Ascending aorta (tissue), 2 donors: ENCODE measurements around the gene PNMA6E. TPM values are rescaled to one million over a fixed set of nuclear protein-coding genes. Genes with fewer than 3 reads are reported as not detected.

ENCODE experiments used
- DNase-seq, 2 donors: peaks; one replicate each; pipeline ENCODE4 v3.0.0-alpha.2; 2019; ENCODE audit warnings: low spot score in 2 of 2
- H3K27ac ChIP-seq, 2 donors: fragments of 200-600 bp; sonication (generic); one replicate each; pipeline ENCODE4 v1.5.1; 2016 to 2017; ENCODE audit warnings: mild to moderate bottlenecking in 1 of 2
- H3K27me3 ChIP-seq: fragments of 200-600 bp; sonication (generic); one replicate; pipeline ENCODE4 v1.5.1; 2017
- H3K36me3 ChIP-seq, 2 donors: fragments of 200-600 bp; sonication (generic); one replicate each; pipeline ENCODE4 v1.5.1; 2016
- H3K4me1 ChIP-seq, 2 donors: fragments of 200-600 bp; sonication (generic); one replicate each; pipeline ENCODE4 v1.5.1; 2016 to 2017; ENCODE audit warnings: mild to moderate bottlenecking in 1 of 2
- H3K4me3 ChIP-seq, 2 donors: fragments of 200-600 bp; sonication (generic); one replicate each; pipeline ENCODE4 v1.5.1; 2016 to 2017; ENCODE audit warnings: mild to moderate bottlenecking in 1 of 2
- H3K9me3 ChIP-seq, 2 donors: fragments of 200-600 bp; sonication (generic); one replicate each; pipeline ENCODE4 v1.5.1; 2016
- intact Hi-C: fragments of 100-400 bp; cut with DNase I; formaldehyde crosslinking; loops from one replicate; pipeline ENCODE4 v1.15.1; 2023
- total RNA-seq: library from RNA; depleted of rRNA; stranded (reverse); fragments of >200 nt; gene quantifications from one replicate; pipeline ENCODE4 v1.1.0, GENCODE V29; 2016
- TF ChIP-seq, protein P1 (sequence below), 3 experiments: fragments of 200-600 bp in 2 of 3; fragments of 450-650 bp in 1 of 3; sonication (generic) in 2 of 3; IDR thresholded peaks; one replicate each; pipeline ENCODE4 v1.5.1; 2016 to 2019; ENCODE audit warnings: antibody characterized with exemption in 3 of 3, mild to moderate bottlenecking in 1 of 3, moderate library complexity in 1 of 3

The PNMA6E gene
- total RNA-seq, 1 donor from 2014 or later = not detected

- no peak overlapping the region for H3K27ac ChIP-seq
- intact Hi-C loops = loop anchor here (10.0 kb wide), 1 partner anchor 410 kb away; no protein-coding TSS in a partner anchor
- H3K4me1 ChIP-seq = no peaks in the 10 kb centered on the region
- peaks cover 0 to 6% of the 10 kb centered on the region in 2 donors for H3K36me3 ChIP-seq
- no peak overlapping the region for H3K4me3 ChIP-seq
- DNase-seq = no peak
- no peaks in the 10 kb centered on the region for H3K27me3 ChIP-seq
- H3K9me3 ChIP-seq = no peaks in the 10 kb centered on the region
- TF ChIP-seq, protein P1, sequence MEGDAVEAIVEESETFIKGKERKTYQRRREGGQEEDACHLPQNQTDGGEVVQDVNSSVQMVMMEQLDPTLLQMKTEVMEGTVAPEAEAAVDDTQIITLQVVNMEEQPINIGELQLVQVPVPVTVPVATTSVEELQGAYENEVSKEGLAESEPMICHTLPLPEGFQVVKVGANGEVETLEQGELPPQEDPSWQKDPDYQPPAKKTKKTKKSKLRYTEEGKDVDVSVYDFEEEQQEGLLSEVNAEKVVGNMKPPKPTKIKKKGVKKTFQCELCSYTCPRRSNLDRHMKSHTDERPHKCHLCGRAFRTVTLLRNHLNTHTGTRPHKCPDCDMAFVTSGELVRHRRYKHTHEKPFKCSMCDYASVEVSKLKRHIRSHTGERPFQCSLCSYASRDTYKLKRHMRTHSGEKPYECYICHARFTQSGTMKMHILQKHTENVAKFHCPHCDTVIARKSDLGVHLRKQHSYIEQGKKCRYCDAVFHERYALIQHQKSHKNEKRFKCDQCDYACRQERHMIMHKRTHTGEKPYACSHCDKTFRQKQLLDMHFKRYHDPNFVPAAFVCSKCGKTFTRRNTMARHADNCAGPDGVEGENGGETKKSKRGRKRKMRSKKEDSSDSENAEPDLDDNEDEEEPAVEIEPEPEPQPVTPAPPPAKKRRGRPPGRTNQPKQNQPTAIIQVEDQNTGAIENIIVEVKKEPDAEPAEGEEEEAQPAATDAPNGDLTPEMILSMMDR (IDR thresholded peaks at IDR 0.05) = no peak
Observed at GRCh38 chrX:153444333-153445011, 43.3 kb upstream of the PNMA6E start.

GRCh38 chrX:153443476-153444332, 42.6 kb upstream of the PNMA6E start:
- peaks cover 0 to 3% of the 10 kb centered on the region in 2 donors for H3K36me3 ChIP-seq
- no peak overlapping the region for H3K27ac ChIP-seq
- no peaks in the 10 kb centered on the region for H3K27me3 ChIP-seq
- H3K9me3 ChIP-seq = no peaks in the 10 kb centered on the region
- DNase-seq = no peak
- TF ChIP-seq, protein P1 (IDR thresholded peaks at IDR 0.05) = no peak
- H3K4me1 ChIP-seq = no peaks in the 10 kb centered on the region
- no peak overlapping the region for H3K4me3 ChIP-seq
- intact Hi-C loops = loop anchor here (10.0 kb wide), 1 partner anchor 409 kb away; no protein-coding TSS in a partner anchor

DNA sequence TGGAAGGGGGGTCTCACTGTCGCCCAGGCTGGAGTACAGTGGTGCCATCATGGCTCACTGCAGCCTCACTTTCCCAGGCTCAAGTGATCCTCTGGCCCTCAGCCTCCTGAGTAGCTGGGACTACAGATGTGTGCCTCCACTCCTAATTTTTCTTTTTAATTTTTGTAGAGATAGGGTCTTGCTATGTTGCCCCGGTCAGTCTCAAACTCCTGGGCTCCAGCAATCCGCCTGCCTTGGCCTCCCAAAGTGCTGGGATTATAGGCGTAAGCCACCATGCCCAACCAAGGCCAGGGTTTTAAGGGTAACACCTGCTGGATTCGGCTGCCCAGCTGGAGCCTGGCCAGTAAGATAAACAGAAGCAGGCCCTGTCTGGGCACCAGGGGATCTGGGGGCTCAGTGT, 41.3 kb upstream of the PNMA6E start:
- no peak for DNase-seq
- intact Hi-C loops = loop anchor here (10.0 kb wide), 1 partner anchor 408 kb away; no protein-coding TSS in a partner anchor
- H3K27ac ChIP-seq = no peak overlapping the region

GRCh38 chrX:153441981-153442380, 40.8 kb upstream of the PNMA6E start:
- H3K9me3 ChIP-seq = no peaks in the 10 kb centered on the region
- H3K27me3 ChIP-seq = no peaks in the 10 kb centered on the region
- no peak overlapping the region for H3K4me3 ChIP-seq
- TF ChIP-seq, protein P1 (IDR thresholded peaks at IDR 0.05) = no peak
- no peak overlapping the region for H3K27ac ChIP-seq
- H3K36me3 ChIP-seq = no peaks in the 10 kb centered on the region
- H3K4me1 ChIP-seq = no peaks in the 10 kb centered on the region
- intact Hi-C loops = loop anchor here (10.0 kb wide), 1 partner anchor 407 kb away; no protein-coding TSS in a partner anchor
- no peak for DNase-seq

More for the DNA sequence above, 41.3 kb upstream of the PNMA6E start:
- no peaks in the 10 kb centered on the region for H3K27me3 ChIP-seq
- H3K4me1 ChIP-seq = no peaks in the 10 kb centered on the region
- H3K9me3 ChIP-seq = no peaks in the 10 kb centered on the region
- H3K36me3 ChIP-seq = peaks cover 0 to 3% of the 10 kb centered on the region in 2 donors
- no peak overlapping the region for H3K4me3 ChIP-seq
- TF ChIP-seq, protein P1 (IDR thresholded peaks at IDR 0.05) = no peak

DNA sequence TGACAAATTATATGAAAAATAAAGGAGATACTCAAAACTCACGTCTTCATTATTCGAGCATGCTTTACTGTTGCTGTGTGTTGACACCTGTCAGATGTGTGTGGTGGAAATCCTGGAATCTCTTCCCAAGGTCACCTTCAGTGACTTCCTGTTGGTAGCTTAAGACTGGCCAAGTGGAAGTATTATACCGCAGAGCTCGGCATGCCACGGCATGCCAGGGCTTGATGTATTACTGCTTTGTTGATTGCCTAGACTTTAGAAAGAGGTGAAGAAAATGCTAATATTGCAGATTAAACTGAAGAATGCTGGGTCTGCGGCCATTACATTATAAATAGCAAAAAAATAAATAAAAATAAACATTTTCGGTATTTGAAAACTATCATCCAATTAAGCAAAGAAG, 40.1 kb upstream of the PNMA6E start:
- TF ChIP-seq, protein P1 (IDR thresholded peaks at IDR 0.05) = no peak
- Histone ChIP-seq H3K9me3 (no peaks in the 10 kb centered on the region), H3K36me3 (no peaks in the 10 kb centered on the region), H3K4me3 (no peak overlapping the region), H3K27ac (no peak overlapping the region), H3K4me1 (no peaks in the 10 kb centered on the region), H3K27me3 (no peaks in the 10 kb centered on the region)
- intact Hi-C loops = loop anchor here (10.0 kb wide), 1 partner anchor 406 kb away; no protein-coding TSS in a partner anchor
- DNase-seq = no peak
